ENCODE results near the gene DAAM2.

DAAM2 gene

GRCh38 chr6:39804466-39805065 lies 12.4 kb downstream of the DAAM2 start:
- Histone ChIP-seq H3K36me3 (ENCODE audit: control insufficient read depth, insufficient read depth, low read length) (no peaks in the 10 kb centered on the region), H3K4me3 (replicated peaks; ENCODE audit: low read depth, low read length) (no peak overlapping the region), H3K27me3 (replicated peaks; ENCODE audit: control insufficient read depth, insufficient read depth, low read length) (peaks cover 1% of the 10 kb centered on the region; the same call in 1 of the 2 replicates)
- no peak for TF ChIP-seq CTCF (IDR thresholded peaks at IDR 0.05; ENCODE audit: insufficient read depth, low read length, poor library complexity, severe bottlenecking)
- DNase-seq (ENCODE audit: extremely low read depth, insufficient read length) = no peak

GRCh38 chr6:39806278-39806677 lies 14.1 kb downstream of the DAAM2 start:
- TF ChIP-seq CTCF (IDR thresholded peaks at IDR 0.05; ENCODE audit: insufficient read depth, low read length, poor library complexity, severe bottlenecking) = no peak
- no peak for DNase-seq (ENCODE audit: extremely low read depth, insufficient read length)
- Histone ChIP-seq H3K36me3 (ENCODE audit: control insufficient read depth, insufficient read depth, low read length) (no peaks in the 10 kb centered on the region), H3K4me3 (replicated peaks; ENCODE audit: low read depth, low read length) (no peak overlapping the region), H3K27me3 (replicated peaks; ENCODE audit: control insufficient read depth, insufficient read depth, low read length) (peaks cover 1% of the 10 kb centered on the region; the same call in 1 of the 2 replicates)

GRCh38 chr6:39808346-39808745 lies 16.2 kb downstream of the DAAM2 start:
- H3K4me3 ChIP-seq (replicated peaks; ENCODE audit: low read depth, low read length) = no peak overlapping the region
- no peak for TF ChIP-seq CTCF (IDR thresholded peaks at IDR 0.05; ENCODE audit: insufficient read depth, low read length, poor library complexity, severe bottlenecking)

DNA sequence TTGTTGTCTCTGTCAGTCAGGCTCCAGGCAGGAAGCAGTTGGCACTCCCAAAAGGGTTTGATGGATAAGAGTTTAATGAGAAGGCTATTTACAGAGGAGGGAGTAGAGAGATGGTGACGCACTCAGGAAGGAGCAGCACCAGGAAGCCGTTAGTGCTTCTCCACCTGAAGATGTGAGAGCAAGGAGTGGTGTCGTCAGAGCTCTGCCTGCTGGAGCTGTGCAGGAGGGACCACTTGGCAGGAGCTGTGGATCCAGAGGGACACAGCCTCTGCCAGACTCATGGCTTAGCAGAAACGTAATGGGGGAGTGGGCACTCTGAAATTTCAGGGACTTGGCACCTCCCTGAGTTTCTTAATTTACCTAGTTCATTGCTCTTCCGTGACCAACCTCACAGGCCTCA lies 16.8 kb downstream of the DAAM2 start:
- Histone ChIP-seq H3K36me3 (ENCODE audit: control insufficient read depth, insufficient read depth, low read length) (no peaks in the 10 kb centered on the region), H3K27me3 (replicated peaks; ENCODE audit: control insufficient read depth, insufficient read depth, low read length) (peaks cover 1% of the 10 kb centered on the region; the same call in 1 of the 2 replicates), H3K4me3 (replicated peaks; ENCODE audit: low read depth, low read length) (no peak overlapping the region)
- TF ChIP-seq CTCF (IDR thresholded peaks at IDR 0.05; ENCODE audit: insufficient read depth, low read length, poor library complexity, severe bottlenecking) = no peak
- DNase-seq (ENCODE audit: extremely low read depth, insufficient read length) = no peak

More at GRCh38 chr6:39808346-39808745, 16.2 kb downstream of the DAAM2 start:
- no peak for DNase-seq (ENCODE audit: extremely low read depth, insufficient read length)
- Histone ChIP-seq H3K36me3 (ENCODE audit: control insufficient read depth, insufficient read depth, low read length) (no peaks in the 10 kb centered on the region), H3K27me3 (replicated peaks; ENCODE audit: control insufficient read depth, insufficient read depth, low read length) (peaks cover 1% of the 10 kb centered on the region; the same call in 1 of the 2 replicates)

- DNase-seq (ENCODE audit: extremely low read depth, insufficient read length) = no peak
- no peak overlapping the region for H3K4me3 ChIP-seq (replicated peaks; ENCODE audit: low read depth, low read length)
- no peak for TF ChIP-seq CTCF (IDR thresholded peaks at IDR 0.05; ENCODE audit: insufficient read depth, low read length, poor library complexity, severe bottlenecking)
Measured at GRCh38 chr6:39811835-39812345, 19.7 kb downstream of the DAAM2 start.

More at GRCh38 chr6:39811835-39812345, 19.7 kb downstream of the DAAM2 start:
- Histone ChIP-seq H3K36me3 (ENCODE audit: control insufficient read depth, insufficient read depth, low read length) (no peaks in the 10 kb centered on the region), H3K27me3 (replicated peaks; ENCODE audit: control insufficient read depth, insufficient read depth, low read length) (no peaks in the 10 kb centered on the region; the same call in 1 of the 2 replicates)

Data from GM06990 (cell line).